Thyroid gland (tissue), 4 donors: Measurements from ENCODE around the gene RNF186.

ENCODE experiments used
- CTCF ChIP-seq, 6 experiments: fragments of 200-600 bp in 3 of 6; fragments of 450-650 bp in 3 of 6; sonication (generic) in 3 of 6; IDR thresholded peaks; one replicate each; pipeline ENCODE4 v1.5.1; 2016 to 2019; ENCODE audit warnings: antibody characterized with exemption in 6 of 6, mild to moderate bottlenecking in 2 of 6, inconsistent platforms in 1 of 6, moderate library complexity in 1 of 6
- POLR2A ChIP-seq, 2 donors: fragments of 450-650 bp; IDR thresholded peaks; one replicate each; pipeline ENCODE4 v1.6.1; 2017; ENCODE audit warnings: antibody characterized with exemption in 2 of 2, mild to moderate bottlenecking in 2 of 2, moderate library complexity in 1 of 2

GRCh38 chr1:19780267-19780877 lies 34.7 kb downstream of the RNF186 start:
- TF ChIP-seq CTCF (IDR thresholded peaks at IDR 0.05) (no peak), POLR2A (IDR thresholded peaks at IDR 0.05) (no peak)
